Keratinocyte (primary cell): ENCODE results near the gene TUBB2B. TPM values are rescaled to one million over a fixed set of nuclear protein-coding genes. Genes with fewer than 3 reads are reported as not detected.
A peak's percentile ranks its signal among the peaks of the same experiment; 100 is the strongest.

Experiments
- DNase-seq: peaks from one replicate; pipeline ENCODE4 v3.0.0-alpha.2; 2011; ENCODE audit warnings: low read depth, missing footprints, low spot score
- FAIRE-seq: peaks from 2 replicates; lab custom pipeline; 2011; peaks lifted over from hg19 to GRCh38; lab: Jason Lieb, UNC
- H2AFZ ChIP-seq: 2 replicates; pipeline ENCODE4 v1.6.0; 2012; ENCODE audit warnings: low read length, control low read depth, inconsistent platforms; ENCODE audit not compliant: control insufficient read depth
- H3K27ac ChIP-seq: 2 replicates; pipeline ENCODE4 v1.5.1; 2011; ENCODE audit warnings: low read length; ENCODE audit not compliant: control insufficient read depth, insufficient read depth
- H3K27me3 ChIP-seq: 3 replicates; pipeline ENCODE4 v1.6.0; 2011; ENCODE audit warnings: low read length; ENCODE audit not compliant: control insufficient read depth, insufficient read depth; ENCODE audit errors: extremely low read depth
- H3K36me3 ChIP-seq, 2 experiments: 2 replicates in 1 of 2; 3 replicates in 1 of 2; pipeline ENCODE4 v1.5.1; 2011; ENCODE audit warnings: low read length in 2 of 2, mild to moderate bottlenecking in 1 of 2; ENCODE audit not compliant: control insufficient read depth in 2 of 2, insufficient read depth in 2 of 2; ENCODE audit errors: extremely low read depth in 1 of 2
- H3K4me1 ChIP-seq: 3 replicates; pipeline ENCODE4 v1.5.1; 2011; ENCODE audit warnings: low read length; ENCODE audit not compliant: control insufficient read depth, insufficient read depth; ENCODE audit errors: extremely low read depth
- H3K4me2 ChIP-seq: 3 replicates; pipeline ENCODE4 v1.6.0; 2011; ENCODE audit warnings: low read depth, low read length; ENCODE audit not compliant: control insufficient read depth, insufficient read depth; ENCODE audit errors: extremely low read depth
- H3K4me3 ChIP-seq, 3 experiments: fragments of 200-600 bp in 1 of 3; sonication (generic) in 1 of 3; 2 replicates in 2 of 3; 3 replicates in 1 of 3; pipeline ENCODE4 v1.5.1; 2011 to 2016; ENCODE audit warnings: low read length in 3 of 3, mild to moderate bottlenecking in 3 of 3, control low read depth in 2 of 3, inconsistent platforms in 1 of 3, low read depth in 1 of 3, mixed read lengths in 1 of 3, mixed run types in 1 of 3, moderate library complexity in 1 of 3; ENCODE audit not compliant: control insufficient read depth in 2 of 3, insufficient read depth in 2 of 3; ENCODE audit errors: extremely low read depth in 1 of 3
- H3K79me2 ChIP-seq: 2 replicates; pipeline ENCODE4 v1.6.0; 2012; ENCODE audit warnings: low read length; ENCODE audit not compliant: control insufficient read depth, insufficient read depth
- H3K9ac ChIP-seq: 3 replicates; pipeline ENCODE4 v1.6.0; 2011; ENCODE audit warnings: low read length; ENCODE audit not compliant: control insufficient read depth, insufficient read depth; ENCODE audit errors: extremely low read depth
- H3K9me1 ChIP-seq: 3 replicates; pipeline ENCODE4 v1.6.0; 2011; ENCODE audit warnings: low read length; ENCODE audit not compliant: control insufficient read depth, insufficient read depth; ENCODE audit errors: extremely low read depth
- H3K9me3 ChIP-seq: 2 replicates; pipeline ENCODE4 v1.5.1; 2012; ENCODE audit warnings: low read depth, low read length; ENCODE audit not compliant: control insufficient read depth
- H4K20me1 ChIP-seq: 3 replicates; pipeline ENCODE4 v1.6.0; 2011; ENCODE audit warnings: low read length; ENCODE audit not compliant: control insufficient read depth, insufficient read depth; ENCODE audit errors: extremely low read depth
- CTCF ChIP-seq, 3 experiments: IDR thresholded peaks in 1 of 3; conservative IDR thresholded peaks in 1 of 3; optimal IDR thresholded peaks in 1 of 3; 2 replicates in 2 of 3; 3 replicates in 1 of 3; pipeline versions ENCODE3 to v1.5.1; 2011; ENCODE audit warnings: low read length in 3 of 3, mild to moderate bottlenecking in 3 of 3, moderate library complexity in 2 of 3, control low read depth in 1 of 3, inconsistent platforms in 1 of 3; ENCODE audit not compliant: insufficient read depth in 2 of 3; ENCODE audit errors: extremely low read depth in 1 of 3
- EZH2 ChIP-seq: IDR thresholded peaks from one replicate; pipeline ENCODE4 v1.6.1; 2012; ENCODE audit warnings: inconsistent platforms, mild to moderate bottlenecking, low read length, moderate library complexity
- dilution Hi-C: fragments of 300-500 bp; cut with MboI; formaldehyde crosslinking; loops from one replicate; pipeline ENCODE4 v1.7.0; 2020; ENCODE audit warnings: low sequenced_read_pairs; ENCODE audit not compliant: extremely low pct_ligation_motif_present
- polyA plus RNA-seq, 5 experiments: library from polyadenylated mRNA; depleted of rRNA in 3 of 5; stranded (reverse) in 3 of 5; stranded (forward) in 1 of 5; unstranded in 1 of 5; fragments of >200 nt; gene quantifications; 1 replicate in 1 of 5; 2 replicates in 3 of 5; 3 replicates in 1 of 5; pipeline versions ENCODE4 v1.2.1 to v1.2.3, GENCODE V29; 2011 to 2012; ENCODE audit warnings: missing spikeins in 2 of 5, low read depth in 1 of 5, low replicate concordance in 1 of 5

The TUBB2B gene
- polyA plus RNA-seq, 1 donor (not counting 4 experiments of a cell fraction or from before 2014, with no cell fraction given), result not detected

GRCh38 chr6:3209114-3210023 lies 18.1 kb downstream of the TUBB2B start:
- peaks cover 35% of the 10 kb centered on the region for H3K4me1 ChIP-seq
- H3K4me2 ChIP-seq, result peak overlapping the region; percentile 83
- H3K9me3 ChIP-seq, result no peaks in the 10 kb centered on the region
- H3K9ac ChIP-seq, result peak overlapping the region; percentile 67
- H3K27ac ChIP-seq, result peak overlapping the region; percentile 81
- peak overlapping the region in 1 of 3 experiments; percentile 36 for H3K4me3 ChIP-seq
- dilution Hi-C loops, result no loop called here
- peak; percentile 44 to 66 (median 46) for TF ChIP-seq CTCF (optimal IDR thresholded peaks at IDR 0.05 in 1 of 3, IDR thresholded peaks at IDR 0.05 in 1 of 3, conservative IDR thresholded peaks at IDR 0.05 in 1 of 3; ENCODE audit: extremely low read depth in 1 of 3, insufficient read depth in 2 of 3, low read length in 3 of 3)
- no peak for TF ChIP-seq EZH2
- H2AFZ ChIP-seq, result peak overlapping the region; percentile 88
- H3K79me2 ChIP-seq, result no peaks in the 10 kb centered on the region
- H3K9me1 ChIP-seq, result no peaks in the 10 kb centered on the region
- H3K27me3 ChIP-seq, result no peaks in the 10 kb centered on the region
- H4K20me1 ChIP-seq, result no peaks in the 10 kb centered on the region
- FAIRE-seq (peak; percentile 73), DNase-seq (peak; percentile 95)
- H3K36me3 ChIP-seq, result no peaks in the 10 kb centered on the region

GRCh38 chr6:3208775-3209113 lies 18.7 kb downstream of the TUBB2B start:
- peak overlapping the region; percentile 67 for H3K9ac ChIP-seq
- no peaks in the 10 kb centered on the region for H3K9me3 ChIP-seq
- no peaks in the 10 kb centered on the region for H3K9me1 ChIP-seq
- H4K20me1 ChIP-seq, result no peaks in the 10 kb centered on the region
- dilution Hi-C loops, result no loop called here
- H3K27ac ChIP-seq, result peak overlapping the region; percentile 81
- DNase-seq (no peak), FAIRE-seq (no peak)
- TF ChIP-seq EZH2 (no peak), CTCF (optimal IDR thresholded peaks at IDR 0.05 in 1 of 3, IDR thresholded peaks at IDR 0.05 in 1 of 3, conservative IDR thresholded peaks at IDR 0.05 in 1 of 3; ENCODE audit: extremely low read depth in 1 of 3, insufficient read depth in 2 of 3, low read length in 3 of 3) (no peak)
- H2AFZ ChIP-seq, result peak overlapping the region; percentile 88
- H3K4me3 ChIP-seq, result peak overlapping the region in 2 of 3 experiments; percentile 2 to 40
- no peaks in the 10 kb centered on the region for H3K27me3 ChIP-seq
- H3K79me2 ChIP-seq, result no peaks in the 10 kb centered on the region
- H3K4me2 ChIP-seq, result peak overlapping the region; percentile 83
- H3K36me3 ChIP-seq, result no peaks in the 10 kb centered on the region
- peaks cover 35% of the 10 kb centered on the region for H3K4me1 ChIP-seq
